Keratinocyte (primary cell): ENCODE results near the gene KEL. TPM values are rescaled to one million over a fixed set of nuclear protein-coding genes. Genes with fewer than 3 reads are reported as not detected.
"Not testable (repeated sequence)": the region's sequence is repeated elsewhere in the genome, so short reads cannot be mapped to it uniquely, and the experiment has no call there.

Experiments used
- DNase-seq: peaks from one replicate; pipeline ENCODE4 v3.0.0-alpha.2; 2011; ENCODE audit warnings: low read depth, missing footprints, low spot score
- FAIRE-seq: peaks from 2 replicates; lab custom pipeline; 2011; peaks lifted over from hg19 to GRCh38; lab: Jason Lieb, UNC
- H2AFZ ChIP-seq: 2 replicates; pipeline ENCODE4 v1.6.0; 2012; ENCODE audit warnings: low read length, control low read depth, inconsistent platforms; ENCODE audit not compliant: control insufficient read depth
- H3K27ac ChIP-seq: 2 replicates; pipeline ENCODE4 v1.5.1; 2011; ENCODE audit warnings: low read length; ENCODE audit not compliant: control insufficient read depth, insufficient read depth
- H3K27me3 ChIP-seq: 3 replicates; pipeline ENCODE4 v1.6.0; 2011; ENCODE audit warnings: low read length; ENCODE audit not compliant: control insufficient read depth, insufficient read depth; ENCODE audit errors: extremely low read depth
- H3K36me3 ChIP-seq, 2 experiments: 2 replicates in 1 of 2; 3 replicates in 1 of 2; pipeline ENCODE4 v1.5.1; 2011; ENCODE audit warnings: low read length in 2 of 2, mild to moderate bottlenecking in 1 of 2; ENCODE audit not compliant: control insufficient read depth in 2 of 2, insufficient read depth in 2 of 2; ENCODE audit errors: extremely low read depth in 1 of 2
- H3K4me1 ChIP-seq: 3 replicates; pipeline ENCODE4 v1.5.1; 2011; ENCODE audit warnings: low read length; ENCODE audit not compliant: control insufficient read depth, insufficient read depth; ENCODE audit errors: extremely low read depth
- H3K4me2 ChIP-seq: 3 replicates; pipeline ENCODE4 v1.6.0; 2011; ENCODE audit warnings: low read depth, low read length; ENCODE audit not compliant: control insufficient read depth, insufficient read depth; ENCODE audit errors: extremely low read depth
- H3K4me3 ChIP-seq, 3 experiments: fragments of 200-600 bp in 1 of 3; sonication (generic) in 1 of 3; 2 replicates in 2 of 3; 3 replicates in 1 of 3; pipeline ENCODE4 v1.5.1; 2011 to 2016; ENCODE audit warnings: low read length in 3 of 3, mild to moderate bottlenecking in 3 of 3, control low read depth in 2 of 3, inconsistent platforms in 1 of 3, low read depth in 1 of 3, mixed read lengths in 1 of 3, mixed run types in 1 of 3, moderate library complexity in 1 of 3; ENCODE audit not compliant: control insufficient read depth in 2 of 3, insufficient read depth in 2 of 3; ENCODE audit errors: extremely low read depth in 1 of 3
- H3K79me2 ChIP-seq: 2 replicates; pipeline ENCODE4 v1.6.0; 2012; ENCODE audit warnings: low read length; ENCODE audit not compliant: control insufficient read depth, insufficient read depth
- H3K9ac ChIP-seq: 3 replicates; pipeline ENCODE4 v1.6.0; 2011; ENCODE audit warnings: low read length; ENCODE audit not compliant: control insufficient read depth, insufficient read depth; ENCODE audit errors: extremely low read depth
- H3K9me1 ChIP-seq: 3 replicates; pipeline ENCODE4 v1.6.0; 2011; ENCODE audit warnings: low read length; ENCODE audit not compliant: control insufficient read depth, insufficient read depth; ENCODE audit errors: extremely low read depth
- H3K9me3 ChIP-seq: 2 replicates; pipeline ENCODE4 v1.5.1; 2012; ENCODE audit warnings: low read depth, low read length; ENCODE audit not compliant: control insufficient read depth
- H4K20me1 ChIP-seq: 3 replicates; pipeline ENCODE4 v1.6.0; 2011; ENCODE audit warnings: low read length; ENCODE audit not compliant: control insufficient read depth, insufficient read depth; ENCODE audit errors: extremely low read depth
- CTCF ChIP-seq, 3 experiments: IDR thresholded peaks in 1 of 3; conservative IDR thresholded peaks in 1 of 3; optimal IDR thresholded peaks in 1 of 3; 2 replicates in 2 of 3; 3 replicates in 1 of 3; pipeline versions ENCODE3 to v1.5.1; 2011; ENCODE audit warnings: low read length in 3 of 3, mild to moderate bottlenecking in 3 of 3, moderate library complexity in 2 of 3, control low read depth in 1 of 3, inconsistent platforms in 1 of 3; ENCODE audit not compliant: insufficient read depth in 2 of 3; ENCODE audit errors: extremely low read depth in 1 of 3
- EZH2 ChIP-seq: IDR thresholded peaks from one replicate; pipeline ENCODE4 v1.6.1; 2012; ENCODE audit warnings: inconsistent platforms, mild to moderate bottlenecking, low read length, moderate library complexity
- dilution Hi-C: fragments of 300-500 bp; cut with MboI; formaldehyde crosslinking; loops from one replicate; pipeline ENCODE4 v1.7.0; 2020; ENCODE audit warnings: low sequenced_read_pairs; ENCODE audit not compliant: extremely low pct_ligation_motif_present
- polyA plus RNA-seq, 5 experiments: library from polyadenylated mRNA; depleted of rRNA in 3 of 5; stranded (reverse) in 3 of 5; stranded (forward) in 1 of 5; unstranded in 1 of 5; fragments of >200 nt; gene quantifications; 1 replicate in 1 of 5; 2 replicates in 3 of 5; 3 replicates in 1 of 5; pipeline versions ENCODE4 v1.2.1 to v1.2.3, GENCODE V29; 2011 to 2012; ENCODE audit warnings: missing spikeins in 2 of 5, low read depth in 1 of 5, low replicate concordance in 1 of 5

The KEL gene
- polyA plus RNA-seq, 1 donor (not counting 4 experiments of a cell fraction or from before 2014, with no cell fraction given): 0.09 TPM

DNA sequence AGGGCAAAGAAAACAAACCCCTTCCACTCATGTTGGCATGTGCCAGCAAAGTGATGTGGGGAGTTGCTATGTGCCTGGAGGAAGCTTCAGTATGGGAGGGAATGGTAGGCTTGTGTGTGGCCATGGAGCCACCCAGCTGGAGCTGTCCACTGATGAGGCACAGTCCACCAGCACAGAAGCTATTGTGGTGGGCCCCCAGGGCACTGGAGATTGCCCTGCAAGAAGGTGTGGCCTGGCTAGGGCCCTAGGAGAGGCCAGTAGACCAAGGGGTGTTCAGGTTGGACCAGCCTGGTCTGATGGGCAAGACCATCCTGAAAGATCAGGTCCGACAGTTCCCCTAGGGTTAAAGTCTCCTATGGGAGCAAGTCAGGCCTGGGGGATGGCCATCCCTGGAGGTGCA is 22.1 kb upstream of the KEL start:
- H3K79me2 ChIP-seq: no peaks in the 10 kb centered on the region
- no peaks in the 10 kb centered on the region for H3K36me3 ChIP-seq
- no peaks in the 10 kb centered on the region for H3K27me3 ChIP-seq
- H3K9me1 ChIP-seq: no peaks in the 10 kb centered on the region
- H2AFZ ChIP-seq: no peak overlapping the region
- DNase-seq: no peak
- FAIRE-seq: no peak
- H3K9me3 ChIP-seq: no peaks in the 10 kb centered on the region
- H3K4me2 ChIP-seq: no peak overlapping the region
- H3K4me1 ChIP-seq: no peaks in the 10 kb centered on the region
- H3K4me3 ChIP-seq: no peak overlapping the region
- dilution Hi-C loops: no loop called here
- TF ChIP-seq CTCF (optimal IDR thresholded peaks at IDR 0.05 in 1 of 3, IDR thresholded peaks at IDR 0.05 in 1 of 3, conservative IDR thresholded peaks at IDR 0.05 in 1 of 3; ENCODE audit: extremely low read depth in 1 of 3, insufficient read depth in 2 of 3, low read length in 3 of 3): no peak
- TF ChIP-seq EZH2: no peak
- no peaks in the 10 kb centered on the region for H4K20me1 ChIP-seq
- no peak overlapping the region for H3K27ac ChIP-seq
- no peak overlapping the region for H3K9ac ChIP-seq

DNA sequence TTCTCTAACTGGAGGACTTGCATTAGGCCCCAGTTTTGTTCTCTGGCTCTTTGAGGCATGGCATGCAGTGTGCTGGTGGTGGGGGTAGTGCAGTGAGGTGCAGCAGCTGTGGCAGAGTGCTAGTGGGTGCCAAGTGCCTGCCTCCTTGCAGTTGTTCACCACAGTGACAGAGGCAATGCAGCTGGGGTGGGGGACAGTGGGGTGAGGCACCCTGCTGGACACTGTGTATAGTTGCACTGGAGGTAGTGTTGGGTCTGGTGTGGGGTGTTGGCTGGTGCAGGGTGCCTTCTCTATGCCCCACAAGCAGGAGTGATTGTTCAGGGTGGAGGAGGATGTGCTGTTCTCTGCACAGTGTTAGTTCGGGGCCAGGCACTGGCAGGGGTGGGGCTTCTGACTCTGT is 21.7 kb upstream of the KEL start:
- no peak for TF ChIP-seq EZH2
- no peak for TF ChIP-seq CTCF (optimal IDR thresholded peaks at IDR 0.05 in 1 of 3, IDR thresholded peaks at IDR 0.05 in 1 of 3, conservative IDR thresholded peaks at IDR 0.05 in 1 of 3; ENCODE audit: extremely low read depth in 1 of 3, insufficient read depth in 2 of 3, low read length in 3 of 3)
- dilution Hi-C loops: no loop called here
- no peaks in the 10 kb centered on the region for H4K20me1 ChIP-seq
- no peaks in the 10 kb centered on the region for H3K79me2 ChIP-seq
- H2AFZ ChIP-seq: no peak overlapping the region
- H3K4me1 ChIP-seq: no peaks in the 10 kb centered on the region
- no peaks in the 10 kb centered on the region for H3K36me3 ChIP-seq
- H3K27ac ChIP-seq: no peak overlapping the region
- FAIRE-seq: no peak
- H3K9me3 ChIP-seq: no peaks in the 10 kb centered on the region
- no peaks in the 10 kb centered on the region for H3K27me3 ChIP-seq
- no peak overlapping the region for H3K4me2 ChIP-seq
- H3K4me3 ChIP-seq: no peak overlapping the region
- no peak overlapping the region for H3K9ac ChIP-seq
- DNase-seq: no peak
- H3K9me1 ChIP-seq: no peaks in the 10 kb centered on the region

DNA sequence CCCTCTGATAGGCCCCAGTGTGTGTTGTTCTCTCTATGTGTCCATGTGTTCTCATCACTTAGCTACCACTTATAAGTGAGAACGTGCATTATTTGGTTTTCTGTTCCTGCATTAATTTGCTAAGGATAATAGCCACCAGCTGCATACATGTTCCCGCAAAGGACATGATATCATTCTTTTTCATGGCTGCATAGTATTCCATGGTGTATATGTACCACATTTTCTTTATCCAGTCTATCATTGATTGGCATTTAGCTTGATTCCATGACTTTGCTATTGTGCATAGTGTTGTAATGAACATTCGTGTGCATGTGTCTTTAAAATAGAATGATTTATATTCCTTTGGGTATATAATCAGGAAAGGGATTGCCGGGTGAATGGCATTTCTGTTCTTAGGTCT is 16.2 kb upstream of the KEL start:
- H3K9me3 ChIP-seq, H3K27ac ChIP-seq, H4K20me1 ChIP-seq, H3K4me1 ChIP-seq, H3K79me2 ChIP-seq, dilution Hi-C loops, FAIRE-seq, H3K36me3 ChIP-seq, H3K27me3 ChIP-seq, H2AFZ ChIP-seq, H3K9me1 ChIP-seq, H3K4me2 ChIP-seq, DNase-seq, H3K4me3 ChIP-seq, H3K9ac ChIP-seq: not testable (repeated sequence)
